ENCODE measurements around the gene SLC6A12.

- no peak for TF ChIP-seq ZBTB33 (IDR thresholded peaks at IDR 0.05; ENCODE audit: borderline replicate concordance, low read depth)
- TF ChIP-seq POLR2AphosphoS5 (IDR thresholded peaks at IDR 0.05; ENCODE audit: low read depth, low read length): no peak
- no peak for TF ChIP-seq NFIC (IDR thresholded peaks at IDR 0.05; ENCODE audit: borderline replicate concordance)
- no peak for TF ChIP-seq CTCF (IDR thresholded peaks at IDR 0.05)
- TF ChIP-seq JUND (IDR thresholded peaks at IDR 0.05): no peak
- TF ChIP-seq EZH2phosphoT487 (IDR thresholded peaks at IDR 0.05; ENCODE audit: borderline replicate concordance, low read depth): no peak
- no peak for TF ChIP-seq MAX (IDR thresholded peaks at IDR 0.05; ENCODE audit: low read depth)
- no peak for TF ChIP-seq GABPA (IDR thresholded peaks at IDR 0.05; ENCODE audit: low read depth)
Observed at GRCh38 chr12:205026-205425, 8.9 kb downstream of the SLC6A12 start.
